B cell (primary cell): ENCODE measurements around the gene NCMAP. TPM values are rescaled to one million over a fixed set of nuclear protein-coding genes. Genes with fewer than 3 reads are reported as not detected.
"Not testable (repeated sequence)": the region's sequence is repeated elsewhere in the genome, so short reads cannot be mapped to it uniquely, and the experiment has no call there.

ENCODE experiments used
- ATAC-seq: fragments of 200-7000 bp; cut with Tn5 transposase; one replicate; pipeline ENCODE4 v1.10.0; 2021; ENCODE audit warnings: low read depth, mild to moderate bottlenecking, moderate number of reproducible peaks, moderate library complexity
- CTCF ChIA-PET: fragments of 350-600 bp; sonication (Branson Sonifier 250); formaldehyde crosslinking; loops from one replicate; lab custom pipeline; 2021; ENCODE audit warnings: antibody characterized with exemption, inconsistent platforms; lab: Charles Lee
- POLR2A ChIA-PET: fragments of 350-600 bp; sonication (Branson Sonifier 250); formaldehyde crosslinking; loops from one replicate; lab custom pipeline; 2021; ENCODE audit warnings: antibody characterized with exemption; lab: Charles Lee
- DNase-seq: peaks from one replicate; pipeline ENCODE4 v3.0.0; 2013
- H2AFZ ChIP-seq: 2 replicates; pipeline ENCODE4 v1.6.1; 2012; ENCODE audit warnings: mild to moderate bottlenecking, low read depth, low read length; ENCODE audit not compliant: insufficient read depth, poor library complexity, severe bottlenecking
- H3K27ac ChIP-seq, 2 donors: 1 replicate in 1 of 2; 2 replicates in 1 of 2; pipeline ENCODE4 v1.5.1; 2012 to 2013; ENCODE audit warnings: low read length in 2 of 2, mild to moderate bottlenecking in 2 of 2, moderate library complexity in 1 of 2
- H3K27me3 ChIP-seq, 4 experiments: fragments of 200-600 bp in 1 of 4; sonication (generic) in 1 of 4; replicated peaks in 1 of 4; 1 replicate in 2 of 4; 2 replicates in 2 of 4; pipeline versions ENCODE4 v1.6.1 to v1.7.0; 2013 to 2016; ENCODE audit warnings: low read length in 3 of 4, mild to moderate bottlenecking in 2 of 4, mixed read lengths in 1 of 4, moderate library complexity in 1 of 4; ENCODE audit not compliant: insufficient read depth in 4 of 4, control insufficient read depth in 3 of 4; ENCODE audit errors: control extremely low read depth in 1 of 4
- H3K36me3 ChIP-seq, 2 experiments: replicated peaks in 1 of 2; 1 replicate in 1 of 2; 2 replicates in 1 of 2; pipeline versions ENCODE4 v1.6.1 to v1.7.1; 2013; ENCODE audit warnings: low read length in 1 of 2; ENCODE audit not compliant: insufficient read depth in 2 of 2, control insufficient read depth in 1 of 2; ENCODE audit errors: control extremely low read depth in 1 of 2, extremely low read depth in 1 of 2
- H3K4me1 ChIP-seq, 2 donors: fragments of 200-600 bp in 1 of 2; sonication (generic) in 1 of 2; 1 replicate in 1 of 2; 2 replicates in 1 of 2; pipeline versions ENCODE4 v1.5.1 to v1.6.1; 2013 to 2017; ENCODE audit warnings: low read length in 2 of 2; ENCODE audit not compliant: control insufficient read depth in 2 of 2, insufficient read depth in 2 of 2
- H3K4me2 ChIP-seq: replicated peaks from 2 replicates; pipeline ENCODE3; 2012; ENCODE audit warnings: mild to moderate bottlenecking, low read depth, low read length; ENCODE audit not compliant: poor library complexity, severe bottlenecking
- H3K4me3 ChIP-seq, 5 experiments: fragments of 200-600 bp in 1 of 5; sonication (generic) in 1 of 5; 1 replicate in 3 of 5; 2 replicates in 2 of 5; pipeline versions ENCODE4 v1.5.1 to v1.7.0; 2011 to 2016; ENCODE audit warnings: low read length in 4 of 5, mild to moderate bottlenecking in 4 of 5, low read depth in 2 of 5, control low read depth in 1 of 5, moderate library complexity in 1 of 5; ENCODE audit not compliant: insufficient read depth in 1 of 5; ENCODE audit errors: control extremely low read depth in 1 of 5, extremely low read depth in 1 of 5
- H3K79me2 ChIP-seq: fragments of 200-600 bp; sonication (generic); one replicate; pipeline ENCODE4 v1.6.0; 2016; ENCODE audit warnings: low read length; ENCODE audit not compliant: control insufficient read depth, insufficient read depth
- H3K9ac ChIP-seq: fragments of 200-600 bp; sonication (generic); 2 replicates; pipeline ENCODE4 v1.6.1; 2017; ENCODE audit warnings: mild to moderate bottlenecking, low read length, moderate library complexity
- H3K9me3 ChIP-seq, 3 donors: one replicate each; pipeline versions ENCODE4 v1.6.1 to v1.7.1; 2013; ENCODE audit warnings: low read length in 2 of 3; ENCODE audit not compliant: control insufficient read depth in 2 of 3, insufficient read depth in 1 of 3; ENCODE audit errors: control extremely low read depth in 1 of 3
- H4K20me1 ChIP-seq: 2 replicates; pipeline ENCODE4 v1.6.0; 2012; ENCODE audit warnings: mild to moderate bottlenecking, low read length; ENCODE audit not compliant: insufficient read depth, control insufficient read depth, poor library complexity, severe bottlenecking
- H3K27ac Mint-ChIP-seq: one replicate; pipeline ENCODE4 v1.8.0; 2021; ENCODE audit warnings: mixed read lengths
- H3K27me3 Mint-ChIP-seq: one replicate; pipeline ENCODE4 v1.8.0; 2021; ENCODE audit warnings: mixed read lengths
- H3K4me1 Mint-ChIP-seq: one replicate; pipeline ENCODE4 v1.8.0; 2021; ENCODE audit warnings: mixed read lengths
- H3K4me3 Mint-ChIP-seq: one replicate; pipeline ENCODE4 v1.8.0; 2021; ENCODE audit warnings: mixed read lengths
- H3K9me3 Mint-ChIP-seq: one replicate; pipeline ENCODE4 v1.8.0; 2022; ENCODE audit warnings: mixed read lengths; ENCODE audit not compliant: insufficient read depth
- EZH2 ChIP-seq: IDR thresholded peaks from 2 replicates; pipeline ENCODE4 v1.6.1; 2012; ENCODE audit warnings: borderline replicate concordance, low read depth, mild to moderate bottlenecking, moderate library complexity, low read length; ENCODE audit not compliant: insufficient read depth, poor library complexity, severe bottlenecking
- WGBS: methylation state at CpG from one replicate; pipeline ENCODE4 v1.1.5; 2013; ENCODE audit warnings: missing lambda C conversion rate; ENCODE audit not compliant: insufficient coverage; 5-methylcytosine and 5-hydroxymethylcytosine counted together
- intact Hi-C: fragments of 100-400 bp; cut with micrococcal nuclease; formaldehyde crosslinking; loops from one replicate; pipeline ENCODE4 v1.10.0; 2022
- polyA plus RNA-seq: library from polyadenylated mRNA; depleted of rRNA; stranded (reverse); fragments of >200 nt; gene quantifications from 2 replicates; pipeline ENCODE4 v1.2.3, GENCODE V29; 2012
- total RNA-seq, 2 donors: library from RNA; stranded (reverse); fragments of 120-200 nt in 1 of 2; gene quantifications; 1 replicate in 1 of 2; 2 replicates in 1 of 2; pipeline versions ENCODE4 v1.2.3 to v1.2.4, GENCODE V29; 2013 to 2022
- TF ChIP-seq, protein P1 (sequence below): fragments of 200-600 bp; IDR thresholded peaks from one replicate; pipeline ENCODE4 v1.8.0; 2022; ENCODE audit warnings: antibody characterized with exemption, mild to moderate bottlenecking

Gene NCMAP
- total and polyA plus RNA-seq, 2 donors (not counting 1 experiment from before 2014, with no cell fraction given), result not detected

DNA sequence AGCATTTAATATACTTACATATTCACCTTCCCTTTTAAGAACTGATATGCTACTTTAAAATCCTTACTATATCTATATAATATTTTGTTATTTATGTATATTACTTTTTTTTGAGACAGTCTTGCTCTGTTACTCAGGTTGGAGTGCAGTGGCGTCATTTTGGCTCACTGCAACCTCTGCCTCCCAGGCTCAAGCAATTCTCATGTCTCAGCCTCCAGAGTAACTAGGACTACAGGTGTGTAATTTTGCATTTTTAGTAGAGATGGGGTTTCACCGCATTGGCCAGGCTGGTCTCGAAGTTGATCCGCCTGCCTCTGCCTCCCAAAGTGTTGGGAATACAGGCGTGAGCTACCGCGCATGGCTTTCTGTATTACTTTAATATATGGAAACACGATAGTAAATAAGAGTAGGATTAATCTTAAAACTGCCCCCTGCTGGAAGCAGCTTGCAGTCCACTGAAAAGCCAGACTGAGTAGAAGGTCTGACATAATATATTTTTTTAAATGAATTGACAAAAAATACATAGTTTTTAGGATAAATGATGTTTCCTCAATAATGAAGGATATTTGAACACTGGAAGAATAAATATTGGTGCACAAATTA lies 28.8 kb upstream of the NCMAP start:
- TF ChIP-seq, protein P1, sequence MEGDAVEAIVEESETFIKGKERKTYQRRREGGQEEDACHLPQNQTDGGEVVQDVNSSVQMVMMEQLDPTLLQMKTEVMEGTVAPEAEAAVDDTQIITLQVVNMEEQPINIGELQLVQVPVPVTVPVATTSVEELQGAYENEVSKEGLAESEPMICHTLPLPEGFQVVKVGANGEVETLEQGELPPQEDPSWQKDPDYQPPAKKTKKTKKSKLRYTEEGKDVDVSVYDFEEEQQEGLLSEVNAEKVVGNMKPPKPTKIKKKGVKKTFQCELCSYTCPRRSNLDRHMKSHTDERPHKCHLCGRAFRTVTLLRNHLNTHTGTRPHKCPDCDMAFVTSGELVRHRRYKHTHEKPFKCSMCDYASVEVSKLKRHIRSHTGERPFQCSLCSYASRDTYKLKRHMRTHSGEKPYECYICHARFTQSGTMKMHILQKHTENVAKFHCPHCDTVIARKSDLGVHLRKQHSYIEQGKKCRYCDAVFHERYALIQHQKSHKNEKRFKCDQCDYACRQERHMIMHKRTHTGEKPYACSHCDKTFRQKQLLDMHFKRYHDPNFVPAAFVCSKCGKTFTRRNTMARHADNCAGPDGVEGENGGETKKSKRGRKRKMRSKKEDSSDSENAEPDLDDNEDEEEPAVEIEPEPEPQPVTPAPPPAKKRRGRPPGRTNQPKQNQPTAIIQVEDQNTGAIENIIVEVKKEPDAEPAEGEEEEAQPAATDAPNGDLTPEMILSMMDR, result peak; percentile 71
- no peak for TF ChIP-seq EZH2
- no CpG with 5 or more reads among the region's 8 CpGs for WGBS
- no peak overlapping the region for H2AFZ ChIP-seq
- Mint-ChIP-seq H3K27me3 (no peaks in the 10 kb centered on the region), H3K4me1 (peaks cover 3% of the 10 kb centered on the region), H3K4me3 (no peak overlapping the region), H3K9me3 (no peaks in the 10 kb centered on the region), H3K27ac (no peak overlapping the region)
- no peak overlapping the region for H3K4me3 ChIP-seq
- no peak overlapping the region for H3K4me2 ChIP-seq
- ChIA-PET CTCF (interaction anchor here (0.8 to 3.6 kb wide), 15 partner anchors 9 to 456 kb away, joined by 3 to 30 read pairs (median 4); partner anchors contain the start of genes NIPAL3 and RCAN3), POLR2A (interaction anchor here (0.7 kb wide), 1 partner anchor 45 kb away, joined by 3 read pairs; no protein-coding TSS in a partner anchor)
- no peak overlapping the region for H3K9ac ChIP-seq
- peaks cover 12% of the 10 kb centered on the region for H4K20me1 ChIP-seq
- intact Hi-C loops, result loop anchor here (2.0 kb wide), 1 partner anchor 112 kb away; the partner anchor contains the start of gene NIPAL3
- DNase-seq (peak; percentile 47), ATAC-seq (no peak)
- no peaks in the 10 kb centered on the region for H3K4me1 ChIP-seq
- H3K27me3 ChIP-seq, result no peaks in the 10 kb centered on the region
- H3K9me3 ChIP-seq, result no peaks in the 10 kb centered on the region
- H3K79me2 ChIP-seq, result peaks cover 52% of the 10 kb centered on the region
- peaks cover 3 to 8% of the 10 kb centered on the region in 2 experiments for H3K36me3 ChIP-seq
- H3K27ac ChIP-seq, result no peak overlapping the region

DNA sequence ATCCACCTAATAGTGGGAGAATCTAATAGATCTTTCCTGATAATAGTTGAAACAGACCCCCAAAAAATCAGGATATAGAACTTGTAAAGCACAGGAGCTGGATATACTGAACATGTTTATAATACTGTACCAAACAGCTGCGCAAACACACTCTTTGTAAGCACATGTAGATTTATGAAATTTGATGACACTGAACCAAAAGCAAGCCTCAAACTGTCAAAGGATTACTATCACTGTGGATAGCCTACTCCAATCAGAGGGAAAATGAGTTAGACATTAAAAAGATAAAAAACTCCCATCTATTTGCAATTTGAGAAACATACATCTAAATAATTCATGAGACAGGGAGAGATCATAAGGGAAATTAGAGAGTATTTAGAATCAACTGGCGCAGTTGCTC lies 27.1 kb upstream of the NCMAP start:
- DNase-seq (no peak), ATAC-seq (no peak)
- no peak for TF ChIP-seq EZH2
- TF ChIP-seq, protein P1, result no peak
- Histone ChIP-seq H3K79me2 (peaks cover 43% of the 10 kb centered on the region), H2AFZ (no peak overlapping the region), H3K27ac (no peak overlapping the region), H3K9ac (no peak overlapping the region), H4K20me1 (peaks cover 12% of the 10 kb centered on the region), H3K4me2 (no peak overlapping the region), H3K27me3 (no peaks in the 10 kb centered on the region), H3K9me3 (no peaks in the 10 kb centered on the region), H3K4me1 (peaks cover under 1 to 5% of the 10 kb centered on the region in 2 donors), H3K4me3 (no peak overlapping the region), H3K36me3 (peaks cover 3 to 8% of the 10 kb centered on the region in 2 experiments)
- intact Hi-C loops, result no loop called here
- POLR2A ChIA-PET, result interaction anchor here (0.6 kb wide), 1 partner anchor 378 kb away, joined by 6 read pairs; no protein-coding TSS in a partner anchor
- Mint-ChIP-seq H3K4me3 (no peak overlapping the region), H3K27ac (no peak overlapping the region), H3K4me1 (peaks cover 7% of the 10 kb centered on the region), H3K9me3 (no peaks in the 10 kb centered on the region), H3K27me3 (no peaks in the 10 kb centered on the region)
- CTCF ChIA-PET, result interaction anchor here (0.6 to 1.2 kb wide), 8 partner anchors 12 to 330 kb away, joined by 3 to 7 read pairs (median 4); partner anchors contain the start of gene NIPAL3
- WGBS, result 100% methylated on average over 1 of the region's 2 CpGs

DNA sequence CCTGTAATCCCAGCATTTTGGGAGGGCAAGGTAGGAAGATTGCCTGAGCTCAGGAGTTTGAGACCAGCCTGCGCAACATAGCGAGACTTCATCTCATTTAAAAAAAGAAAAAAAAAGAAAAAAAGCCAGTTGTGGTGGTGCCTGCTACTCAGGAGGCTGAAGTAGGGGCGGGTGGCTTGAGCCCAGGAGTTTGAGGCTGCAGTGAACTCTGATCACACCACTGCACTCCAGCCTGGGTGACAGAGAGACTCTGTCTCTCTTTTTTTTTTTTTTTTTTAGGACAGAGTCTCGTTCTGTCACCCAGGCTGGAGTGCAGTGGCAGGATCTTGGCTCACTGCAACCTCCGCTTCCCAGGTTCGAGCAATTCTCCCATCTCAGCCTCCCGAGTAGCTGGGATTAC lies 26.6 kb upstream of the NCMAP start:
- H3K27me3 ChIP-seq, H3K36me3 ChIP-seq, H3K4me3 Mint-ChIP-seq, DNase-seq, H2AFZ ChIP-seq, H3K9ac ChIP-seq, ATAC-seq, POLR2A ChIA-PET, intact Hi-C loops, H3K27me3 Mint-ChIP-seq, H3K9me3 Mint-ChIP-seq, H3K27ac Mint-ChIP-seq, H3K4me2 ChIP-seq, H3K9me3 ChIP-seq, H3K27ac ChIP-seq, H3K4me3 ChIP-seq: not testable (repeated sequence)
- H4K20me1 ChIP-seq, result peaks cover 12% of the 10 kb centered on the region
- H3K4me1 ChIP-seq, result peaks cover 6 to 11% of the 10 kb centered on the region in 2 donors
- CTCF ChIA-PET, result interaction anchor here (0.9 to 1.2 kb wide), 5 partner anchors 12 to 330 kb away, joined by 3 to 5 read pairs (median 4); no protein-coding TSS in a partner anchor
- peaks cover 12% of the 10 kb centered on the region for H3K4me1 Mint-ChIP-seq
- H3K79me2 ChIP-seq, result peaks cover 42% of the 10 kb centered on the region
- WGBS, result 100% methylated on average over 3 of the region's 7 CpGs
